HFF-Myc (cell line): Measurements from ENCODE around the gene PRXL2C.

Source experiments
- DNase-seq: peaks from one replicate; pipeline ENCODE4 v3.0.0-alpha.2; 2011; ENCODE audit warnings: low read depth; ENCODE audit errors: extremely low read depth
- H3K4me3 ChIP-seq: replicated peaks from 2 replicates; pipeline ENCODE4 v1.5.1; 2011; ENCODE audit warnings: low read depth, mild to moderate bottlenecking, control low read depth, low read length
- TF ChIP-seq, protein P1 (sequence below): IDR thresholded peaks from 2 replicates; pipeline ENCODE4 v1.5.1; 2012; ENCODE audit warnings: mild to moderate bottlenecking, low read depth, low read length, control low read depth; ENCODE audit errors: missing control alignments

PRXL2C gene

DNA sequence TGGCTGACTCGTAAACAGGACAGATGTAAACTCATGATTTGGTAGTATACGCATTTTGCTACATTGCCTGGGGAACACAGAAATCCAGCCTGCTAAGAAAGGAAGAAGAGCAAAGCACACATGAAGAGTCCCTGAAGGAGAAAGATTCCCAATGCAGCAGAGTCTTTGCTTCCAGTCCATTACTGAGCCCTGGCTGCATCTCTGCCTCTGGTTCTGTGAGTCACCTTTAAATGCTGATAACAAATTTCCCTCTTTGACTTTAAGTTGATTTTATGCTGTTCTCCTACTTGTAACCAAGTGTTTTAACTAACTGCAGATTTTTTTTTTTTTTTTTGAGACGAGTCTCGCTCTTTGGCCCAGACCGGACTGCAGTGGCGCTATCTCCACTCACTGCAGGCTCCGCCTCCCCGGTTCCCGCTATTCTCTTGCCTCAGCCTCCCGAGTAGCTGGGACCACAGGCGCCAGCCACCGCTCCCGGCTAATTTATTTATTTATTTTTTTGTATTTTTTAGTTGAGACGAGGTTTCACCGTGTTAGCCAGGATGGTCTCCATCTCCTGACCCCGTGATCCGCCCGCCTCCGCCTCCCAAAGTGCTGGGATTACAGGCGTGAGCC lies 8.5 kb upstream of the PRXL2C start:
- H3K4me3 ChIP-seq = no peak overlapping the region
- DNase-seq = no peak
- TF ChIP-seq, protein P1, sequence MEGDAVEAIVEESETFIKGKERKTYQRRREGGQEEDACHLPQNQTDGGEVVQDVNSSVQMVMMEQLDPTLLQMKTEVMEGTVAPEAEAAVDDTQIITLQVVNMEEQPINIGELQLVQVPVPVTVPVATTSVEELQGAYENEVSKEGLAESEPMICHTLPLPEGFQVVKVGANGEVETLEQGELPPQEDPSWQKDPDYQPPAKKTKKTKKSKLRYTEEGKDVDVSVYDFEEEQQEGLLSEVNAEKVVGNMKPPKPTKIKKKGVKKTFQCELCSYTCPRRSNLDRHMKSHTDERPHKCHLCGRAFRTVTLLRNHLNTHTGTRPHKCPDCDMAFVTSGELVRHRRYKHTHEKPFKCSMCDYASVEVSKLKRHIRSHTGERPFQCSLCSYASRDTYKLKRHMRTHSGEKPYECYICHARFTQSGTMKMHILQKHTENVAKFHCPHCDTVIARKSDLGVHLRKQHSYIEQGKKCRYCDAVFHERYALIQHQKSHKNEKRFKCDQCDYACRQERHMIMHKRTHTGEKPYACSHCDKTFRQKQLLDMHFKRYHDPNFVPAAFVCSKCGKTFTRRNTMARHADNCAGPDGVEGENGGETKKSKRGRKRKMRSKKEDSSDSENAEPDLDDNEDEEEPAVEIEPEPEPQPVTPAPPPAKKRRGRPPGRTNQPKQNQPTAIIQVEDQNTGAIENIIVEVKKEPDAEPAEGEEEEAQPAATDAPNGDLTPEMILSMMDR = no peak

DNA sequence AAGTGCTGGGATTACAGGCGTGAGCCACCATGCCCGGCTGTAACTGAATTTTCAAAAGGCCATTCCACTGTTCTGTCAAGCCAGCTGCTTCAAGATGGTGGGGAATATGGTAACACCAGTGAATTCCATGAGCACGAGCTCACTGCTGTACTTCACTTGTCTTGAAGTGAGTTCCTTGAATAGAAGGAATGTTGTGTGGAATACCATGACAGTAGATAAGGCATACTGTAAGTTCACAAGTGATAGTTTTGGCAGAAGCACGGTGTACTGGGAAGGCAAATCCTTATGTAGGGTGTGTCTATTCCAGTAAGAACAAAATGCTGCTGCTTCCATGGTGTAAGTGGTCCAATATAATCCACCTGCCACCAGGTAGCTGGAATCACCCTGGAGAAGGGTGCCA lies 6.6 kb upstream of the PRXL2C start:
- TF ChIP-seq, protein P1 = no peak
- no peak overlapping the region for H3K4me3 ChIP-seq
- DNase-seq = no peak

DNA sequence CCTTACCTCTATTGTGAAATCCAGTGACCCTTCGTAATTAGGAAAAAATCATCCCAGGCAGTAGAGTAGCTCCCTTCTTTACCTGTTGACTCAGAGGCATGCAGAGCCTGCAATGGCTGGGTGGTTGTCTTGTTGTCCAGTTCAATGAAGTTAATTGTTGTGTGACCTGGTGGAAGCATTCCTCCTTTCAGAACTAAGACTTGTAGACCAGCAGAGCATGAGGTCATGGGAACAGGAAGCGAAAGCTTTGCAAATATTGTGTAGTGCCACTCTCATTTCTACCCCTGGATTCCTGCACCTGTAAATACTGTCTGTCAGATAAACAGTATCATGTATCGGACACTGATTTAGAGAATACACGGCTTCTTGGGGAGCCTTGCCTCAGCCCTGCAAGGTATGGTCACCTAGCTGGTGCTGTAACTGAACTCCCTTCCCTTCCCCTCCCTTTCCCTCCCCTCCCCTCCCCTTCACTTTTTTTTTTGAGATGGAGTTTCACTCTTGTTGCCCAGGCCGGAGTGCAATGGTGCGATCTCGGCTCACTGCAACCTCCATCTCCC lies 5.7 kb upstream of the PRXL2C start:
- H3K4me3 ChIP-seq = no peak overlapping the region
- TF ChIP-seq, protein P1 = no peak
- no peak for DNase-seq

DNA sequence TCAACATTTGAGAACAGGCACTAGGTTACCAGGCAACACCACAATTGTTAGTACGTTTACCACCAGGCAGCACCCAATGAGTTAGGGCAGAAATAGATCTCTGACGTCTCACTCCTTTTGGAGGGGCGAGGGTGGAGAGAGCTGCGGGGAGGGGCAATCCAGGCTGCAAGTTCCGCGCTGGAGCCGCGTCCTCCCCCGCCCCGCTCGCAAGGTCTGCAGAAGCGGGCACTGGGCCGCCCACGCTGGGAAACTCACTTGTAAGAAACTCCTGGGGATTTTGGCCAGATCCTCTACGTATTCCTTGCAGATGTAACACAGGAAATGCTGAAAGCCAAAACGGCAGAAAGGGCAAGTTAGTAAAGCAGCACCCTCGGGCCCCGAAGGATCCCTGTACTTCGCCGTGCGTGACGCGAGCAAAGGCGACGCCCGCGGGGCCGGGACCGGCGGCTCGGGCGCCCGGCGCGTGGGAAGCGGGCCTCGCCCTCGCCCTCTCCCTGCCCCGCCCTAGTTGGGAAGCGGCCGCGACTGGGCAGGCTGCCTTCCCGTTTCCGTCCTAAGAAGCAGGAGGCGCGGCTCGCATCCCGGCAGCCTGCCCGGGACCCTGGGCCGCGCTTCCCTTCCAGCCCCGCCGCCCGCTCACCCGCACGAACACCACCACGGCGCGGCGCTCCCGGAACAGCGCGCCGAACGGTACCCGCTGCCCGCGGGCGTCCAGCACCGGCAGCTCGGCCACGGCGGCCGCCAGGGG lies 493 bp downstream of the PRXL2C start:
- peak overlapping the region; percentile 60 for H3K4me3 ChIP-seq
- TF ChIP-seq, protein P1 = no peak
- DNase-seq = peak; percentile 71

DNA sequence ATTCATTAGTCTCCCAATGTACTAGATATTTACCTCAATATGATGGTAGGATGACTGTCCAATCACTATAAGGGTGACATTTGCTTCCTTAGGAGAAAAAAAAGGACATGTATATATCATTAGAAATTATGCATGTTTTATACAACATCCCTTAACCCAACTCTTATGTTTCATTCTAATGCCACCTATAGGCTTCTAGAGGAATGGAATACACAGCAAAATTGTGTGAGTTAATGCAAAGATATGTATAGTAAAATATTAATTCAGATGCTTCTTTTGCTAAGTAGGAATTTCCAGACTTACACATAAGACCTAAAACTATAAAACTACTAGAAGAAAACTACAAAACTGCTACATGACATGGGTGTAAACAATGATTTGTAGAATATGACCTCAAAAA lies 3.5 kb downstream of the PRXL2C start:
- TF ChIP-seq, protein P1 = peak; percentile 29
- DNase-seq = no peak
- H3K4me3 ChIP-seq = no peak overlapping the region

DNA sequence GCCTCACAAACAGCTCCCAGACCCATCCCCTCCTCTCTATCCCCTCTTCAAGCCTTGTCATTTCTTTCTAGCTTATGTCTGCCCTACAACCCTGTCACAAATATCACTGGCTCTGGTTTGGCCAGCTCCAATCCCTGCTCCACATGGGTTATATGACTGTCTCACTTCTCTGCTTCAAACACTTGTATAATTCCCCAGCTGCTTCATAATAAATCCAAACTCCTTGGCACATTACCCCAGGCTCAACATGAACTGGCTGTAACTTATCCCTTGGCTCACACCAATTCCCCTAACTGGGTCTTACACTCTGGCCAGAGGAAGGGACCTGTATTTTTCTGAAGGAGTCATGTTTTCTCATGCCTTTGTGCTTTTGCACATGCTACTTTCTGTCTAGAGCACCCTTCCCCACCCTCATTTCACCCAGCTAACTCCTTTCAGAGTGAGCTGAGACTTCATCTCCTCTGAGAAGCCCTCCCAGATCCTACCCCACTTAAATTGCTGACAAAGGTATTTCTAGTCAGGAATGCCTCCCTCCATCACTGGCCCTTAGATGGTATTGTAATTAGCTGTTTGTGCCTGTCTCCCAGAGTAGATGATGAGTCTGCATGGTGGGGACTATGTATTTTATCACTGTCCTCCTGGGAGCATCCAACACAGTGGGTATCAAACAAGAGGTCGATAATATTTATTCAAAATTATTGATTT lies 5.3 kb downstream of the PRXL2C start:
- TF ChIP-seq, protein P1 = no peak
- DNase-seq = no peak
- H3K4me3 ChIP-seq = no peak overlapping the region
